Esophagus muscularis mucosa (tissue), 4 donors: ENCODE results near the gene BAZ2B.

Source experiments
- CTCF ChIP-seq, 3 experiments: fragments of 200-600 bp in 2 of 3; fragments of 450-650 bp in 1 of 3; sonication (generic) in 2 of 3; IDR thresholded peaks; one replicate each; pipeline ENCODE4 v1.5.1; 2017 to 2019; ENCODE audit warnings: antibody characterized with exemption in 3 of 3, mild to moderate bottlenecking in 2 of 3, moderate library complexity in 1 of 3
- EP300 ChIP-seq: sonication (generic); formaldehyde crosslinking; IDR thresholded peaks from one replicate; pipeline ENCODE4 v1.6.1; 2017; ENCODE audit warnings: antibody characterized with exemption
- POLR2A ChIP-seq: fragments of 450-650 bp; IDR thresholded peaks from one replicate; pipeline ENCODE4 v1.6.1; 2017; ENCODE audit warnings: antibody characterized with exemption, moderate library complexity, mild to moderate bottlenecking, low read depth
- POLR2AphosphoS5 ChIP-seq, 2 donors: sonication (generic); formaldehyde crosslinking; IDR thresholded peaks; one replicate each; pipeline ENCODE4 v1.6.1; 2017; ENCODE audit warnings: antibody characterized with exemption in 2 of 2

DNA sequence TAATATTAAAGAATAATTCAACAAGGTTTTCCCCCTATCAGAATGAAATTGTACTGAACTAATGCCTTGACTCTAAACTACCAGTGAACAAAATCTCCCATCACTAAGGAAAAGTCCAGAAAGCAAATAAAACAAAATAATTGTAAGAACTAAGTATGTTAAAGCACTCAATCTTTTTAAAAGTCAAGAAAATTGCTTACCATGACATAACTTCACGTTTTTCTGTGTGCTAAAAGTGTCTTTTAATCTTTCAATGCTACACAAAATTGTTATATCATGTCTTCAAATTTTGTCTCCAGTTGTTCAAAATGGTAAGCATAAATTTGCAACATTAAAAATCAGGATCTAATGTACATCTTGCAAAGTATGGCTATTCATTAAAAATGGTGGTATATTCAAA, 156.1 kb downstream of the BAZ2B start:
- TF ChIP-seq CTCF (IDR thresholded peaks at IDR 0.05): no peak
- TF ChIP-seq POLR2A: no peak
- no peak for TF ChIP-seq POLR2AphosphoS5 (IDR thresholded peaks at IDR 0.05)
- no peak for TF ChIP-seq EP300
